ENCODE measurements around the gene WRAP53. TPM values are rescaled to one million over a fixed set of nuclear protein-coding genes. Genes with fewer than 3 reads are reported as not detected.

Gene WRAP53
- total and polyA plus RNA-seq, 10 of the 15 experiments (the other 5 are each of a cell fraction or from before 2014, with no cell fraction given): 1.9 to 42.0 (median 21.9) TPM

DNA sequence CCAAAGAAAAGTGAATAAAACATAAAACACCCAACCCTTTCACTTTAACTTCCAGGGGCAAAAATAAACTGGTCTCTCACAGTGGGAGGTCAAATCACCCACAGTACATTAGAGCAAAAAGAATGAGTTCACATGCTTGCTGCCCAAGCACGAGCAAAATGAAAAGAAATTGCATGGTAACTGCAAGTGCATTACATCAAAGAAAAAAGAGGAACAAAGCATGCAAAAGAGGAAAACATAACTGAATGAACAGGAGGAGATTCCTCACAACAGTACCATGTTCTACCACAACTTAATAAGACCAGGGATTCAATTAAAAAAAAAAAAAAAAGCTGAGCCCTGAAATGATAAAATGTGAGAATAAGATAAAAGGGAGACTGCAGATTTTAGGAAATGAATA, 41.5 kb downstream of the WRAP53 start (continued):
- no peak for TF ChIP-seq SMAD1 (IDR thresholded peaks at IDR 0.05; ENCODE audit: low read depth, partially characterized antibody)
- TF ChIP-seq, protein P1, sequence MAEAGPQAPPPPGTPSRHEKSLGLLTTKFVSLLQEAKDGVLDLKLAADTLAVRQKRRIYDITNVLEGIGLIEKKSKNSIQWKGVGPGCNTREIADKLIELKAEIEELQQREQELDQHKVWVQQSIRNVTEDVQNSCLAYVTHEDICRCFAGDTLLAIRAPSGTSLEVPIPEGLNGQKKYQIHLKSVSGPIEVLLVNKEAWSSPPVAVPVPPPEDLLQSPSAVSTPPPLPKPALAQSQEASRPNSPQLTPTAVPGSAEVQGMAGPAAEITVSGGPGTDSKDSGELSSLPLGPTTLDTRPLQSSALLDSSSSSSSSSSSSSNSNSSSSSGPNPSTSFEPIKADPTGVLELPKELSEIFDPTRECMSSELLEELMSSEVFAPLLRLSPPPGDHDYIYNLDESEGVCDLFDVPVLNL (IDR thresholded peaks at IDR 0.05; ENCODE audit: low read depth, low read length): no peak
- TF ChIP-seq ZBED1 (IDR thresholded peaks at IDR 0.05; ENCODE audit: borderline replicate concordance): no peak
- TF ChIP-seq, protein P2, sequence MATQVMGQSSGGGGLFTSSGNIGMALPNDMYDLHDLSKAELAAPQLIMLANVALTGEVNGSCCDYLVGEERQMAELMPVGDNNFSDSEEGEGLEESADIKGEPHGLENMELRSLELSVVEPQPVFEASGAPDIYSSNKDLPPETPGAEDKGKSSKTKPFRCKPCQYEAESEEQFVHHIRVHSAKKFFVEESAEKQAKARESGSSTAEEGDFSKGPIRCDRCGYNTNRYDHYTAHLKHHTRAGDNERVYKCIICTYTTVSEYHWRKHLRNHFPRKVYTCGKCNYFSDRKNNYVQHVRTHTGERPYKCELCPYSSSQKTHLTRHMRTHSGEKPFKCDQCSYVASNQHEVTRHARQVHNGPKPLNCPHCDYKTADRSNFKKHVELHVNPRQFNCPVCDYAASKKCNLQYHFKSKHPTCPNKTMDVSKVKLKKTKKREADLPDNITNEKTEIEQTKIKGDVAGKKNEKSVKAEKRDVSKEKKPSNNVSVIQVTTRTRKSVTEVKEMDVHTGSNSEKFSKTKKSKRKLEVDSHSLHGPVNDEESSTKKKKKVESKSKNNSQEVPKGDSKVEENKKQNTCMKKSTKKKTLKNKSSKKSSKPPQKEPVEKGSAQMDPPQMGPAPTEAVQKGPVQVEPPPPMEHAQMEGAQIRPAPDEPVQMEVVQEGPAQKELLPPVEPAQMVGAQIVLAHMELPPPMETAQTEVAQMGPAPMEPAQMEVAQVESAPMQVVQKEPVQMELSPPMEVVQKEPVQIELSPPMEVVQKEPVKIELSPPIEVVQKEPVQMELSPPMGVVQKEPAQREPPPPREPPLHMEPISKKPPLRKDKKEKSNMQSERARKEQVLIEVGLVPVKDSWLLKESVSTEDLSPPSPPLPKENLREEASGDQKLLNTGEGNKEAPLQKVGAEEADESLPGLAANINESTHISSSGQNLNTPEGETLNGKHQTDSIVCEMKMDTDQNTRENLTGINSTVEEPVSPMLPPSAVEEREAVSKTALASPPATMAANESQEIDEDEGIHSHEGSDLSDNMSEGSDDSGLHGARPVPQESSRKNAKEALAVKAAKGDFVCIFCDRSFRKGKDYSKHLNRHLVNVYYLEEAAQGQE (IDR thresholded peaks at IDR 0.05; ENCODE audit: low read depth, low read length): no peak
- no peak for TF ChIP-seq RAD51 (IDR thresholded peaks at IDR 0.05)
- no peak for TF ChIP-seq PAX5 (IDR thresholded peaks at IDR 0.05; ENCODE audit: borderline replicate concordance, low read depth, low read length)
- no peak for TF ChIP-seq CEBPB (IDR thresholded peaks at IDR 0.05; ENCODE audit: borderline replicate concordance in 1 of 2, low read depth in 2 of 2, low read length in 2 of 2)
- no peak for TF ChIP-seq ZSCAN29 (IDR thresholded peaks at IDR 0.05)
- TF ChIP-seq SMC3 (IDR thresholded peaks at IDR 0.05; ENCODE audit: borderline replicate concordance, low read length): no peak
